Neural cell (in vitro differentiated cells): Measurements from ENCODE around the gene STRBP. TPM values are rescaled to one million over a fixed set of nuclear protein-coding genes. Genes with fewer than 3 reads are reported as not detected.

Experiments
- H2AFZ ChIP-seq: fragments of 200-600, 300-800 bp; sonication (generic), shearing (Covaris generic); 2 replicates; pipeline ENCODE4 v1.6.0; 2014; ENCODE audit warnings: low read depth, mild to moderate bottlenecking, antibody characterized with exemption, low read length, moderate library complexity
- H3F3A ChIP-seq: fragments of 200-600 bp; shearing (Covaris generic); 2 replicates; pipeline ENCODE4 v1.6.1; 2016; ENCODE audit warnings: mild to moderate bottlenecking, moderate library complexity, mixed read lengths, antibody characterized with exemption, low read length; ENCODE audit not compliant: insufficient read depth, poor library complexity, severe bottlenecking
- H3K27ac ChIP-seq: fragments of 200-600, 300-800 bp; sonication (generic), shearing (Covaris generic); 2 replicates; pipeline ENCODE4 v1.5.1; 2014; ENCODE audit warnings: mild to moderate bottlenecking, low read length, moderate library complexity
- H3K27me3 ChIP-seq: fragments of 300-800, 200-600 bp; sonication (generic), shearing (Covaris generic); 2 replicates; pipeline ENCODE4 v1.6.0; 2014; ENCODE audit warnings: mild to moderate bottlenecking, low read depth, low read length, moderate library complexity; ENCODE audit not compliant: insufficient read depth
- H3K36me3 ChIP-seq: fragments of 300-800, 200-600 bp; sonication (generic), shearing (Covaris generic); 2 replicates; pipeline ENCODE4 v1.5.1; 2014; ENCODE audit warnings: mild to moderate bottlenecking, antibody characterized with exemption, low read length, moderate library complexity; ENCODE audit not compliant: insufficient read depth
- H3K4me2 ChIP-seq: fragments of 300-800, 200-600 bp; sonication (generic), shearing (Covaris generic); 2 replicates; pipeline ENCODE4 v1.6.0; 2014; ENCODE audit warnings: mild to moderate bottlenecking, low read length
- H3K4me3 ChIP-seq: fragments of 300-800, 200-600 bp; sonication (generic), shearing (Covaris generic); 2 replicates; pipeline ENCODE4 v1.5.1; 2014; ENCODE audit warnings: mild to moderate bottlenecking, low read length, moderate library complexity
- H3K79me2 ChIP-seq: fragments of 200-600 bp; shearing (Covaris generic); replicated peaks from 2 replicates; pipeline ENCODE4 v1.6.0; 2014; ENCODE audit warnings: mild to moderate bottlenecking, low read length, moderate library complexity; ENCODE audit not compliant: insufficient read depth
- H3K9ac ChIP-seq: fragments of 300-800, 200-600 bp; sonication (generic), shearing (Covaris generic); 2 replicates; pipeline ENCODE4 v1.6.1; 2016; ENCODE audit warnings: mild to moderate bottlenecking, low read length, mixed read lengths
- H3K9me2 ChIP-seq: fragments of 200-600 bp; shearing (Covaris generic); 2 replicates; pipeline ENCODE4 v1.6.1; 2016; ENCODE audit warnings: mild to moderate bottlenecking, low read length, mixed read lengths; ENCODE audit not compliant: insufficient read depth
- H3K9me3 ChIP-seq: fragments of 200-600, 300-800 bp; sonication (generic), shearing (Covaris generic); 2 replicates; pipeline ENCODE4 v1.6.1; 2016; ENCODE audit warnings: mild to moderate bottlenecking, mixed run types, low read length, moderate library complexity, mixed read lengths
- H4K20me1 ChIP-seq: fragments of 200-600 bp; shearing (Covaris generic); 2 replicates; pipeline ENCODE4 v1.6.1; 2016; ENCODE audit warnings: mild to moderate bottlenecking, mixed run types; ENCODE audit not compliant: insufficient read depth
- EP300 ChIP-seq: fragments of 450-650 bp; conservative IDR thresholded peaks from 2 replicates; pipeline ENCODE4 v1.6.1; 2014; ENCODE audit warnings: antibody characterized with exemption, mild to moderate bottlenecking, moderate library complexity; ENCODE audit not compliant: poor library complexity, severe bottlenecking
- EZH2 ChIP-seq: fragments of 200-600, 300-800 bp; shearing (Covaris generic), sonication (generic); IDR thresholded peaks from 2 replicates; pipeline ENCODE4 v1.6.1; 2014; ENCODE audit warnings: antibody characterized with exemption, low read length, borderline replicate concordance, mild to moderate bottlenecking; ENCODE audit not compliant: insufficient read depth, poor library complexity, severe bottlenecking
- MXI1 ChIP-seq: fragments of 450-650 bp; conservative IDR thresholded peaks from 2 replicates; pipeline ENCODE4 v1.6.1; 2014; ENCODE audit warnings: antibody characterized with exemption, mild to moderate bottlenecking; ENCODE audit not compliant: poor library complexity, severe bottlenecking
- POLR2AphosphoS5 ChIP-seq: IDR thresholded peaks from 2 replicates; pipeline ENCODE4 v1.6.1; 2012
- RAD21 ChIP-seq: fragments of 450-650 bp; conservative IDR thresholded peaks from 2 replicates; pipeline ENCODE4 v1.6.1; 2014; ENCODE audit warnings: antibody characterized with exemption, mild to moderate bottlenecking, moderate library complexity
- REST ChIP-seq: IDR thresholded peaks from 2 replicates; pipeline ENCODE4 v1.6.1; 2012; ENCODE audit warnings: borderline replicate concordance
- SMC3 ChIP-seq: fragments of 450-650 bp; conservative IDR thresholded peaks from 2 replicates; pipeline ENCODE4 v1.6.1; 2014; ENCODE audit warnings: antibody characterized with exemption, mild to moderate bottlenecking, moderate library complexity; ENCODE audit not compliant: poor library complexity
- TAF1 ChIP-seq: IDR thresholded peaks from 2 replicates; pipeline ENCODE4 v1.6.1; 2012; ENCODE audit warnings: low read depth
- polyA plus RNA-seq: library from polyadenylated mRNA; depleted of rRNA; stranded (reverse); fragments of >200 nt; gene quantifications from 2 replicates; pipeline ENCODE4 v1.2.3, GENCODE V29; 2014
- TF ChIP-seq, protein P1 (sequence below): fragments of 450-650 bp; IDR thresholded peaks from 2 replicates; pipeline ENCODE4 v1.5.1; 2014; ENCODE audit warnings: antibody characterized with exemption, mild to moderate bottlenecking, moderate library complexity; ENCODE audit not compliant: poor library complexity, severe bottlenecking

STRBP gene
- polyA plus RNA-seq, 1 donor from 2014 or later, result 64.6 TPM

DNA sequence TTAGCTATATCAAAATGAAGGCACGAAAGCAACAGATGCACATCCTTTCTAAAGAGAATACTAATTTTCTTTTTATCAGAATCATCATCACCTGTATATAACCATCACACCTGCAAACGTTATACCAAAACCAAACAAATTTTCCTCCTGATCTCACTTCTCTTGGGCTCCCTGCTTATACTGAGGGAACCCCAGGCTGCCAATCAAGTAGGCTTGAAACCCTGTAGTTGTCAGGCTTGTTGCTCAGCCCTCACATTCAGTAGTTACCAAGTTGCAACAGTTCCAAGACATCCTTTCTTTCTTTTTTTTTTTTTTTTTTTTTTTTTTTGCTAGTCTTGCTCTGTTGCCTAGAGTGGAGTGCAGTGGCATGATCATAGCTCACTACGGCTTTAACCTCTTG lies 12.7 kb downstream of the STRBP start:
- Histone ChIP-seq H3F3A (no peaks in the 10 kb centered on the region), H3K4me2 (no peak overlapping the region), H3K27me3 (no peaks in the 10 kb centered on the region), H3K9ac (no peak overlapping the region), H3K4me3 (no peak overlapping the region), H4K20me1 (no peaks in the 10 kb centered on the region), H3K9me2 (no peaks in the 10 kb centered on the region), H3K79me2 (peaks cover 66% of the 10 kb centered on the region), H3K9me3 (no peaks in the 10 kb centered on the region), H2AFZ (no peak overlapping the region), H3K27ac (no peak overlapping the region), H3K36me3 (no peaks in the 10 kb centered on the region)
- TF ChIP-seq POLR2AphosphoS5 (no peak), TAF1 (no peak), EZH2 (no peak), REST (no peak), SMC3 (no peak), MXI1 (no peak), EP300 (no peak), RAD21 (no peak)
- TF ChIP-seq, protein P1, sequence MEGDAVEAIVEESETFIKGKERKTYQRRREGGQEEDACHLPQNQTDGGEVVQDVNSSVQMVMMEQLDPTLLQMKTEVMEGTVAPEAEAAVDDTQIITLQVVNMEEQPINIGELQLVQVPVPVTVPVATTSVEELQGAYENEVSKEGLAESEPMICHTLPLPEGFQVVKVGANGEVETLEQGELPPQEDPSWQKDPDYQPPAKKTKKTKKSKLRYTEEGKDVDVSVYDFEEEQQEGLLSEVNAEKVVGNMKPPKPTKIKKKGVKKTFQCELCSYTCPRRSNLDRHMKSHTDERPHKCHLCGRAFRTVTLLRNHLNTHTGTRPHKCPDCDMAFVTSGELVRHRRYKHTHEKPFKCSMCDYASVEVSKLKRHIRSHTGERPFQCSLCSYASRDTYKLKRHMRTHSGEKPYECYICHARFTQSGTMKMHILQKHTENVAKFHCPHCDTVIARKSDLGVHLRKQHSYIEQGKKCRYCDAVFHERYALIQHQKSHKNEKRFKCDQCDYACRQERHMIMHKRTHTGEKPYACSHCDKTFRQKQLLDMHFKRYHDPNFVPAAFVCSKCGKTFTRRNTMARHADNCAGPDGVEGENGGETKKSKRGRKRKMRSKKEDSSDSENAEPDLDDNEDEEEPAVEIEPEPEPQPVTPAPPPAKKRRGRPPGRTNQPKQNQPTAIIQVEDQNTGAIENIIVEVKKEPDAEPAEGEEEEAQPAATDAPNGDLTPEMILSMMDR, result no peak

DNA sequence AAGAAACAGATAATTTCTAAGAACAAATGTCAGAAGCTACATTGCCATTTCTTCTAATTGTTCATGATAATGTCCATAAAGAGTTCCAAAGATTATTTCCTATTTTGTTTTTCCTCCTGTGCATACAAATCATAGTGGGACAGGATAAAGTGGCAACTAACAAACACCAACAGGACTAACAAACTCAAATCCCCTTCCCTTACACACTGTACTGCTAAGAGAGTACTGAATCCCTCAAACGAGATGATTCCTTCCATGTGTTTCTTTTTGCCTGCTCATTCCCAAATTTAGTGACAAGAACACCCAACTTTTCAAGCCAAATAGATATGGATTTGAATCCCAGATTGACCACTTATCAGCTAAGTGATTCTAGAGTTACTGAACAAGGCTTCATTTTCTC lies 15.2 kb downstream of the STRBP start:
- Histone ChIP-seq H2AFZ (no peak overlapping the region), H3K27me3 (no peaks in the 10 kb centered on the region), H3K27ac (no peak overlapping the region), H3F3A (no peaks in the 10 kb centered on the region), H3K36me3 (no peaks in the 10 kb centered on the region), H3K9me3 (no peaks in the 10 kb centered on the region), H4K20me1 (no peaks in the 10 kb centered on the region), H3K4me2 (no peak overlapping the region), H3K9me2 (no peaks in the 10 kb centered on the region), H3K9ac (no peak overlapping the region), H3K4me3 (no peak overlapping the region), H3K79me2 (peaks cover 49% of the 10 kb centered on the region)
- TF ChIP-seq SMC3 (no peak), REST (no peak), EZH2 (no peak), TAF1 (no peak), RAD21 (no peak), MXI1 (no peak), POLR2AphosphoS5 (no peak), EP300 (no peak)
- TF ChIP-seq, protein P1, result no peak
